HepG2 (cell line): ENCODE results near the gene ZFPL1. TPM values are rescaled to one million over a fixed set of nuclear protein-coding genes. Genes with fewer than 3 reads are reported as not detected.
A peak's percentile ranks its signal among the peaks of the same experiment; 100 is the strongest.

Source experiments
- MLLT10 ChIP-seq: sonication (generic); formaldehyde crosslinking; IDR thresholded peaks from 2 replicates; pipeline ENCODE4 v1.4.0; 2020; ENCODE audit warnings: missing genetic modification reagents
- NONO ChIP-seq, 2 experiments: fragments of 450-650 bp in 1 of 2; sonication (generic) in 1 of 2; formaldehyde crosslinking in 1 of 2; IDR thresholded peaks in 1 of 2; conservative IDR thresholded peaks in 1 of 2; 2 replicates each; pipeline versions ENCODE4 v1.6.1 to v1.8.0; 2017 to 2022; ENCODE audit warnings: mild to moderate bottlenecking in 1 of 2, missing genetic modification reagents in 1 of 2, moderate library complexity in 1 of 2
- PAWR ChIP-seq: sonication (generic); formaldehyde crosslinking; IDR thresholded peaks from 2 replicates; pipeline ENCODE4 v1.4.0; 2020; ENCODE audit warnings: missing genetic modification reagents, mild to moderate bottlenecking, borderline replicate concordance
- PHF21A ChIP-seq: sonication (generic); formaldehyde crosslinking; IDR thresholded peaks from 2 replicates; pipeline ENCODE4 v1.5.0; 2020; ENCODE audit warnings: mild to moderate bottlenecking, missing genetic modification reagents
- RBFOX2 ChIP-seq: fragments of 200-400 bp; formaldehyde crosslinking; IDR thresholded peaks from 2 replicates; pipeline ENCODE4 v1.6.1; 2017; ENCODE audit warnings: low read depth, mild to moderate bottlenecking, low read length
- STAG1 ChIP-seq: sonication (generic); formaldehyde crosslinking; IDR thresholded peaks from 2 replicates; pipeline ENCODE4 v1.4.0; 2020; ENCODE audit warnings: missing genetic modification reagents
- ZBTB38 ChIP-seq: sonication (generic); formaldehyde crosslinking; IDR thresholded peaks from 2 replicates; pipeline ENCODE4 v1.5.1; 2020; ENCODE audit warnings: mild to moderate bottlenecking, missing genetic modification reagents
- ZFP37 ChIP-seq: sonication (generic); formaldehyde crosslinking; IDR thresholded peaks from 2 replicates; pipeline ENCODE4 v1.4.0; 2020; ENCODE audit warnings: missing genetic modification reagents, borderline replicate concordance
- ZNF326 ChIP-seq: sonication (generic); formaldehyde crosslinking; IDR thresholded peaks from 2 replicates; pipeline ENCODE4 v1.4.0; 2020; ENCODE audit warnings: missing genetic modification reagents, borderline replicate concordance
- ZNF660 ChIP-seq: sonication (generic); formaldehyde crosslinking; IDR thresholded peaks from 2 replicates; pipeline ENCODE4 v1.5.1; 2020; ENCODE audit warnings: mild to moderate bottlenecking, low read depth, missing genetic modification reagents, borderline replicate concordance
- polyA plus RNA-seq, 8 experiments: library from polyadenylated mRNA; depleted of rRNA in 3 of 8; stranded (reverse) in 7 of 8; unstranded in 1 of 8; fragments of >200 nt; fragmentation: Illumina TruSeq in 4 of 8; extraction: Trizol in 4 of 8; gene quantifications; 2 replicates each; pipeline versions ENCODE4 v1.2.1 to v1.2.3, GENCODE V29; 2011 to 2016; ENCODE audit warnings: low read depth in 4 of 8, missing spikeins in 1 of 8, mixed read lengths in 1 of 8; ENCODE audit not compliant: insufficient read depth in 1 of 8
- total RNA-seq, 5 experiments: library from RNA; depleted of rRNA; stranded (reverse); fragments of >200 nt; fragmentation: Illumina TruSeq; extraction: Trizol; gene quantifications; 2 replicates each; pipeline ENCODE4 v1.2.3, GENCODE V29; 2016; ENCODE audit warnings: low read depth in 1 of 5
- TF ChIP-seq, protein P1 (sequence below): sonication (generic); formaldehyde crosslinking; IDR thresholded peaks from 2 replicates; pipeline ENCODE4 v1.8.1; 2023; ENCODE audit warnings: mild to moderate bottlenecking, inconsistent platforms, moderate library complexity, missing genetic modification reagents, borderline replicate concordance
- TF ChIP-seq, protein P2 (sequence below): sonication (generic); formaldehyde crosslinking; IDR thresholded peaks from 2 replicates; pipeline ENCODE4 v1.5.1; 2020; ENCODE audit warnings: mild to moderate bottlenecking, moderate library complexity, missing genetic modification reagents
- TF ChIP-seq, protein P3 (sequence below), 2 experiments: sonication (generic) in 1 of 2; formaldehyde crosslinking in 1 of 2; IDR thresholded peaks; 2 replicates each; pipeline versions ENCODE4 v1.4.0 to v1.6.1; 2016 to 2020; ENCODE audit warnings: borderline replicate concordance in 1 of 2, low read depth in 1 of 2, mild to moderate bottlenecking in 1 of 2, missing genetic modification reagents in 1 of 2
- TF ChIP-seq, protein P4 (sequence below): sonication (generic); formaldehyde crosslinking; IDR thresholded peaks from 2 replicates; pipeline ENCODE4 v1.4.0; 2020; ENCODE audit warnings: missing genetic modification reagents, mild to moderate bottlenecking, borderline replicate concordance
- TF ChIP-seq, protein P5 (sequence below): IDR thresholded peaks from 2 replicates; pipeline ENCODE4 v1.6.1; 2016; ENCODE audit warnings: control low read depth
- TF ChIP-seq, protein P6 (sequence below): sonication (generic); formaldehyde crosslinking; IDR thresholded peaks from 2 replicates; pipeline ENCODE4 v1.4.0; 2020; ENCODE audit warnings: missing genetic modification reagents

Gene ZFPL1
- total and polyA plus RNA-seq, 2 of the 13 experiments (the other 11 are each of a cell fraction or from before 2014, with no cell fraction given), result 32.2 to 56.0 TPM

DNA sequence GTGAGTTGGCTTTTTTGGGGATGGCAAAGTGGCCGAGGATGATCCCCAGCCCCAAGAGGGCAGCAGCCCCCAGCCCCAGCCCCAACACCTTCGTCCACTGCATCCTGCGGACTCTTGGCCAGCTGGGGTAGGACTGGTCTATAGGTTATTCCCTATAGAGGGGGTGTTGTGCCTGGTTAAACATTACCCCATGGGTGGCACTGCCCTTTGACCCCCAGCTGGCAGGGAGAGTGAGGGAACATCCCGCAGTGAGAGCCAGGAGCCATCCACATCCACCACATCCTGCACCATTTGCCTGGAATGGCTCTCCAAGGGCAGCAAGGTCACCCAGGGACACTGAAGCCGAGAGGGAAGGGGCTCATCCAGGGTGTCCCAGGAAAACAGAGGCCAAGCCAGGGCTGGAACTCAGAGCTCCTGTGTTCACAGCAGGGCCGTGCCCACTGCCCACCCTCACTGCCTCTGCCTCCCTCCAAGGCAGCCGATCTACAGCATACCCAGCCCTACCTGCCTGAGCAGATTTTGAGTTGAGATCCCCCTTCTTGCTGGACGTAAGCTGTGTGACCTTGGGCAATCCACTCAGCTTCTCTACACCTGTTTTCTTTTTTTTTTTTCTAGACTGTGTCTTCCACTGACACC is 25.5 kb upstream of the ZFPL1 start, which contains the start of gene NAALADL1 (continued):
- TF ChIP-seq ZNF326 (CRISPR knock-in tag) (no peak), MLLT10 (CRISPR knock-in tag) (no peak), PAWR (no peak), NONO (IDR thresholded peaks at IDR 0.05) (no peak), NONO (CRISPR knock-in tag; conservative IDR thresholded peaks at IDR 0.05) (0 out of 2 replicates have a peak, but pooled peaks have one; percentile 13), ZFP37 (CRISPR knock-in tag) (no peak), RBFOX2 (no peak), PHF21A (CRISPR knock-in tag) (peak; percentile 55; the same call in 1 of the 2 replicates), ZNF660 (CRISPR knock-in tag) (no peak), STAG1 (CRISPR knock-in tag) (no peak; the same call in 1 of the 2 replicates), ZBTB38 (CRISPR knock-in tag) (no peak)
- TF ChIP-seq, protein P1, sequence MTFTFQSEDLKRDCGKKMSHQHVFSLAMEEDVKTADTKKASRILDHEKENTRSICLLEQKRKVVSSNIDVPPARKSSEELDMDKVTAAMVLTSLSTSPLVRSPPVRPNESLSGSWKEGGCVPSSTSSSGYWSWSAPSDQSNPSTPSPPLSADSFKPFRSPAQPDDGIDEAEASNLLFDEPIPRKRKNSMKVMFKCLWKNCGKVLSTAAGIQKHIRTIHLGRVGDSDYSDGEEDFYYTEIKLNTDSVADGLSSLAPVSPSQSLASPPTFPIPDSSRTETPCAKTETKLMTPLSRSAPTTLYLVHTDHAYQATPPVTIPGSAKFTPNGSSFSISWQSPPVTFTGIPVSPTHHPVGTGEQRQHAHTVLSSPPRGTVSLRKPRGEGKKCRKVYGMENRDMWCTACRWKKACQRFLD (CRISPR knock-in tag), result no peak
- TF ChIP-seq, protein P2, sequence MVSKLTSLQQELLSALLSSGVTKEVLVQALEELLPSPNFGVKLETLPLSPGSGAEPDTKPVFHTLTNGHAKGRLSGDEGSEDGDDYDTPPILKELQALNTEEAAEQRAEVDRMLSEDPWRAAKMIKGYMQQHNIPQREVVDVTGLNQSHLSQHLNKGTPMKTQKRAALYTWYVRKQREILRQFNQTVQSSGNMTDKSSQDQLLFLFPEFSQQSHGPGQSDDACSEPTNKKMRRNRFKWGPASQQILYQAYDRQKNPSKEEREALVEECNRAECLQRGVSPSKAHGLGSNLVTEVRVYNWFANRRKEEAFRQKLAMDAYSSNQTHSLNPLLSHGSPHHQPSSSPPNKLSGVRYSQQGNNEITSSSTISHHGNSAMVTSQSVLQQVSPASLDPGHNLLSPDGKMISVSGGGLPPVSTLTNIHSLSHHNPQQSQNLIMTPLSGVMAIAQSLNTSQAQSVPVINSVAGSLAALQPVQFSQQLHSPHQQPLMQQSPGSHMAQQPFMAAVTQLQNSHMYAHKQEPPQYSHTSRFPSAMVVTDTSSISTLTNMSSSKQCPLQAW (CRISPR knock-in tag), result peak; percentile 90
- TF ChIP-seq, protein P3, sequence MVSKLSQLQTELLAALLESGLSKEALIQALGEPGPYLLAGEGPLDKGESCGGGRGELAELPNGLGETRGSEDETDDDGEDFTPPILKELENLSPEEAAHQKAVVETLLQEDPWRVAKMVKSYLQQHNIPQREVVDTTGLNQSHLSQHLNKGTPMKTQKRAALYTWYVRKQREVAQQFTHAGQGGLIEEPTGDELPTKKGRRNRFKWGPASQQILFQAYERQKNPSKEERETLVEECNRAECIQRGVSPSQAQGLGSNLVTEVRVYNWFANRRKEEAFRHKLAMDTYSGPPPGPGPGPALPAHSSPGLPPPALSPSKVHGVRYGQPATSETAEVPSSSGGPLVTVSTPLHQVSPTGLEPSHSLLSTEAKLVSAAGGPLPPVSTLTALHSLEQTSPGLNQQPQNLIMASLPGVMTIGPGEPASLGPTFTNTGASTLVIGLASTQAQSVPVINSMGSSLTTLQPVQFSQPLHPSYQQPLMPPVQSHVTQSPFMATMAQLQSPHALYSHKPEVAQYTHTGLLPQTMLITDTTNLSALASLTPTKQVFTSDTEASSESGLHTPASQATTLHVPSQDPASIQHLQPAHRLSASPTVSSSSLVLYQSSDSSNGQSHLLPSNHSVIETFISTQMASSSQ (IDR thresholded peaks at IDR 0.05; ENCODE audit: low read depth), result peak; percentile 93
- TF ChIP-seq, protein P3 (CRISPR knock-in tag; IDR thresholded peaks at IDR 0.05; ENCODE audit: borderline replicate concordance), result peak; percentile 96
- TF ChIP-seq, protein P4, sequence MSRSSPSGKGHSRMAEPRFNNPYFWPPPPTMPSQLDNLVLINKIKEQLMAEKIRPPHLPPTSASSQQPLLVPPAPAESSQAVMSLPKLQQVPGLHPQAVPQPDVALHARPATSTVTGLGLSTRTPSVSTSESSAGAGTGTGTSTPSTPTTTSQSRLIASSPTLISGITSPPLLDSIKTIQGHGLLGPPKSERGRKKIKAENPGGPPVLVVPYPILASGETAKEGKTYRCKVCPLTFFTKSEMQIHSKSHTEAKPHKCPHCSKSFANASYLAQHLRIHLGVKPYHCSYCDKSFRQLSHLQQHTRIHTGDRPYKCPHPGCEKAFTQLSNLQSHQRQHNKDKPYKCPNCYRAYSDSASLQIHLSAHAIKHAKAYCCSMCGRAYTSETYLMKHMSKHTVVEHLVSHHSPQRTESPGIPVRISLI (CRISPR knock-in tag), result peak; percentile 44; the same call in 1 of the 2 replicates
- TF ChIP-seq, protein P5, sequence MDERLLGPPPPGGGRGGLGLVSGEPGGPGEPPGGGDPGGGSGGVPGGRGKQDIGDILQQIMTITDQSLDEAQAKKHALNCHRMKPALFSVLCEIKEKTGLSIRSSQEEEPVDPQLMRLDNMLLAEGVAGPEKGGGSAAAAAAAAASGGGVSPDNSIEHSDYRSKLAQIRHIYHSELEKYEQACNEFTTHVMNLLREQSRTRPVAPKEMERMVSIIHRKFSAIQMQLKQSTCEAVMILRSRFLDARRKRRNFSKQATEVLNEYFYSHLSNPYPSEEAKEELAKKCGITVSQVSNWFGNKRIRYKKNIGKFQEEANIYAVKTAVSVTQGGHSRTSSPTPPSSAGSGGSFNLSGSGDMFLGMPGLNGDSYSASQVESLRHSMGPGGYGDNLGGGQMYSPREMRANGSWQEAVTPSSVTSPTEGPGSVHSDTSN, result no peak
- TF ChIP-seq, protein P6, sequence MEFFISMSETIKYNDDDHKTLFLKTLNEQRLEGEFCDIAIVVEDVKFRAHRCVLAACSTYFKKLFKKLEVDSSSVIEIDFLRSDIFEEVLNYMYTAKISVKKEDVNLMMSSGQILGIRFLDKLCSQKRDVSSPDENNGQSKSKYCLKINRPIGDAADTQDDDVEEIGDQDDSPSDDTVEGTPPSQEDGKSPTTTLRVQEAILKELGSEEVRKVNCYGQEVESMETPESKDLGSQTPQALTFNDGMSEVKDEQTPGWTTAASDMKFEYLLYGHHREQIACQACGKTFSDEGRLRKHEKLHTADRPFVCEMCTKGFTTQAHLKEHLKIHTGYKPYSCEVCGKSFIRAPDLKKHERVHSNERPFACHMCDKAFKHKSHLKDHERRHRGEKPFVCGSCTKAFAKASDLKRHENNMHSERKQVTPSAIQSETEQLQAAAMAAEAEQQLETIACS (CRISPR knock-in tag), result no peak
